Embryonic facial prominence (tissue), 1 donor: ENCODE measurements around the gene SLC12A9.
"Not testable (repeated sequence)": the region's sequence is repeated elsewhere in the genome, so short reads cannot be mapped to it uniquely, and the experiment has no call there.

Experiments used
- DNase-seq: peaks from one replicate; pipeline ENCODE4 v3.0.0-alpha.2; 2016; ENCODE audit errors: extremely low spot score

SLC12A9 gene

DNA sequence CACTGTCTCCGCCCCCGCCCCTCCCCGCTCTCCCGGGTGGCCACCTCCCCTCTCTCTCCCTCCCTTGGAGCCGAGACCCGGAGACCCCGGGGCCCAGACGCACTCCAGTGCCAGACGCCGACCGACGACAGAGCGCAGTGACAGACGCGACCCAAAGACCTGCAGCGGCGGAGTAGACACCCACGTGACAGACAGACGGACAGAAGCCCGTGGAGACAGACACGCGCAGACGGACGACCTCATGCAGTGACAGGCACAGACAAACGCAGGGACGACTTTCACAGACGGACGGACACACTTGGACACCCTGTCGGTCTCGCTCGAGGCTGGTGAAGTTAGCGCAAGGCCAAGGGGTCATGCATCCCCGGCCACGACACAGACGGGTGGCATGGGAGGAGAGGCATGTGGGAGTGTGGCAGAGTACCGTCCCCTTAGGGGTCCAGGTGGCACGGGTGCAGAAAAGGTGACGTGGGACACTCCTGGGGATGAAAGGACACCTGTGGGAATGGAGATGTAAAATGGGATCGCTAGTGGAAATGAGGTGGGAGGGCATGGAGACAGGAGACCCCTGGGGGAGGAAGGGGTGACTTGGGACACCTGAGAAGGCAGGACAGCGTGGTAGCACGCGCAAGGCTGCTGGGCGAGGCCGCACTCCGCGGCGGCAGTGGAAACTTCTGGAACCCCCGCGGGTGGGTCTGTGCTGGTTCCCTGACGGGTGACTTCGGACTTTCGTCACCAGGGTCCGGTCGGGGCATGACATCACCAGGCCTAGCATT, 43.6 kb downstream of the SLC12A9 start:
- DNase-seq: no peak

DNA sequence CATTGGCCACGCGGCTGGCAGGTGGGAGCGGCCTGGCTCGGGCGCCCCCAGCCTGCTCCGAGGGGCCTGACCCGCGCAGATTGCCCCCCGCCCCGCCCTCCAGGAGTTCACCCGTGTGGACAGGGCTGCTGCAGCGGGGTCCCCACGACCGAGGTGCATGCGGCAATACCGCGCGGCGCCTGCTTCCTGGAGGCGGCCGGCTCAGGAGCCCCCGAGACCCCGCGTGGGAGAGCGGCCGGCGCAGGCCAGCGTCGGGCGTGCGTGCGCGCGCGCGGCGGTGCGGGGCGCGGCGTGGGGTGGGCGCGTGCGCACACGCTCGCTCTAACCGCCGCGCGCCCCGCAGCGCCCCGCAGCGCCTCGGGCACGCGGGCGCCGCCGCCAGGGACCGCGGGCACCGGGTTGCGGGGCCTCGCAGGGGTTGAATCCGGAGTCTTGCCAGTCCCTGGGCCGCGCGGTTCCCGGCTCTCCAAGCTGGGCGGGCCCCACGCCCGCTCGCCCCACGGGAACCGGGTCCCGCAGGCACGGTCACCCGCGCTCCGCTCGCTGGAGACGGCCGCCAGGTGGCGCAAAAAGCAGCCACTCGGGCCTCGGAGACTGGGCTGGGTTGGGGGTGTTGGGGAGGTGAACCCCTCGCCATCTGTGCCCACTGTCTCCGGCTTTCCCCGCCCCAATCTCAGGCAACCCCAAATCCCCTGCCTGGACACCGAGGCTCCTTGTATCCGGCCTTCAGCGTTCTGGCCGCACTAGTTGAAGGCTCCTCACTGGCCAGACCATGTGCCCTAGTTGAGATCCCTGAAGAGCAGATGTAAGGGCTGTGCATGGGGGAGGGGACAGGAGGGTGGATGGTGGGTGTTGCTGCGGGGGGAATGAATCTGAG, 44.5 kb downstream of the SLC12A9 start:
- DNase-seq: no peak

DNA sequence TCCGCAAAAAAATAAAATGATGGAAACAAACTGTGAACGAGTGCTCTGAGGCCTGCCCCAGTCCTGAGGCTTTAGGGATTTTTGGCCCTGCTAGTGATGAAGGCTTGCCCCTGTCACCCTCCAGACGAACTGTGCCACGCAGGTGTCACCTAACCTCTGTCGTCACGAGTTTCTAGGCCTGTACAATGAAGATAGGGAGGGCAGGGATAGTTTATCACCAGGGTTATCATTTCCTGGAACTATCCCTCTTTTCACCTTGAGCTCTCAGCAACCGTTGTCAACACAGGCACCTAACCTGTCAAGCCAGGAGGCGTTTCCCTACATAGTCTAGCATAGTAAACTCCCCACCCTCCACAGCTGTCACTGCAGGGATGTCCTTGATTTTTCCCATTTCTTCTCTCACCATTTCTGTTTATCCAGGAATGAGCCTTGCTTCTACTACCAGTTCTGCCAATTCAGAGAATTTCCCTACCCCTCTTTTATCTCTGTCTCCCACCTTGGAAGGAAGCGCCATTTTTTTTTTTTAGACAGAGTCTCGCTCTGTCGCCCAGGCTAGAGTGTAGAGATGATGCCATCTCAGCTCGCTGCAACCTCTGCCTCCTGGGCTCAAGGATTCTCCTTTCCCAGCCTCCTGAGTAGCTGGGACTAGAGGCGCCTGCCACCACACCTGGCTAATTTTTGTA, 45.4 kb downstream of the SLC12A9 start:
- DNase-seq: no peak

DNA sequence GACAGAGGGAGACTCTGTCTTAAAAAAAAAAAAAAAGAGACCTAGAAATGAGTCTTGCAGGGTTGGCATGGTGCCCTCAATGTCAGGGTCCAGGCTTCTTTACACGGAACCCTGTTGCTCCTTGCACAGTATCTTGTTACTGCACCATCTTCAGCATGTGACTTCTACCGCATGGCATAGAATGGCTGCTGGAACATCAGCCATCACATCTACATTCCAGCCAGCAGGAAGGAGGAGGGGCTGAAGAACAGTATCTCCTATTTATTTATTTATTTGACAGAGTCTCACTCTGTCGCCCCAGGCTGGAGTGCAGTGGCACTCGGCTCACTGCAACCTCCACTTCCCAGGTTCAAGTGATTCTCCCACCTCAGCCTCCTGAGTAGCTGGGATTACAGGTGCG, 46.9 kb downstream of the SLC12A9 start:
- no peak for DNase-seq

DNA sequence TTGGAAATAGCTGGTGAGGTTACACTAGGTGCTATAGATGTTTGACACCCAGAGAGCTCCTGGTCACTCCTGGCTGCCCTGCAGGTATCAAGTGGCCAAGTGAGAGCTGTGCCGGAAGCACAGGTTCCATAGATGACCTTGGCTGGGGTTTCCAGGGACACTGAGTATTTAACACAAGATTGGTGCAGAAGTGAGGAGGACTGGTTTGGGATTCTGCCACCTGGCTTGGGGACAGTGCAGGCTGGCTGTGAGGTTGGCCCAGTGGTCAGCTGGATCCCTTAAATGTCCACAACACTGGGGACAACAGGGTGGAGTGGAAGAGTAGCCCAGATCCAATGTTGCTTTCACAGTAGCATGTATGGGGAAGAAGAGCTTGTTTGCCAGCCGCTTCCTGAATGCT, 48.5 kb downstream of the SLC12A9 start:
- no peak for DNase-seq

DNA sequence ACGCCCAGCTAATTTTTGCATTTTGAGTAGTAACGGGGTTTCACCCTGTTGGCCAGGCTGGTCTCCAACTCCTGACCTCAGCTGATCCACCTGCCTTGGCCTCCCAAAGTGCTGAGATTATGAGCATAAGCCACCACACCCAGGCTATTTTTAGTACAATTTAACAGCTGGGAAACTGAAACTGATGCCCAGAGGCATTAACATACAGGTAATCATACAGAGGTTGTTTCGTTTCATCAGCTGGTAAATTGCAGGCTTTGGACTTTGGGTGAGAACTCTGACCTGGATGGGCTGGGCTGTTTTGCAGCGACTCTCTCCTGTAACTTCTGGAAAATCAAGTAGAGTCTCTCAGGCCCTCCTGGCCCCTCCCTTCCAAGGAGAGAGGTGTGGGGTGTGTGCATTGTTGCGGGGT, 49.4 kb downstream of the SLC12A9 start:
- no peak for DNase-seq

- no peak for DNase-seq
Observed at GRCh38 chr7:100902638-100903037, 50.1 kb downstream of the SLC12A9 start.

DNA sequence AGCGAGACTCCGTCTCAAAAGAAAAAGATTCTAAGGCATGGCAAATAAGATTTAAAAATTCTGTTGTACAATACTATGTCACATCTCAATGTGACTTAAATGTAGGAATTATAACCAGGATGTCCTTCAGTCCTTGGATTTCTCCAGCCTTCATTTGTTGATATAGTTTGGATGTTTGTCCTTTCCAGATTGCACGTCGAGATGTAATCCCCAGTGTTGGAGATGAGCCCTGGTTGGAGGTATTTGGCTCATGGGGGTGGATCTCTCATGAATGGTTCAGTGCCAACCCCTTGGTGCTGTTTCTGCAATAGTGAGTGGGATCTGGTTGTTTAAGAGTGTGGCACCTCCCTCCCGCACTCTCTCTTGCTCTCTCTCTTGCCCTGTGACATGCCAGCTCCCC, 56.0 kb downstream of the SLC12A9 start:
- DNase-seq: no peak

GRCh38 chr7:100910443-100910842, 57.9 kb downstream of the SLC12A9 start:
- not testable (repeated sequence) for DNase-seq

DNA sequence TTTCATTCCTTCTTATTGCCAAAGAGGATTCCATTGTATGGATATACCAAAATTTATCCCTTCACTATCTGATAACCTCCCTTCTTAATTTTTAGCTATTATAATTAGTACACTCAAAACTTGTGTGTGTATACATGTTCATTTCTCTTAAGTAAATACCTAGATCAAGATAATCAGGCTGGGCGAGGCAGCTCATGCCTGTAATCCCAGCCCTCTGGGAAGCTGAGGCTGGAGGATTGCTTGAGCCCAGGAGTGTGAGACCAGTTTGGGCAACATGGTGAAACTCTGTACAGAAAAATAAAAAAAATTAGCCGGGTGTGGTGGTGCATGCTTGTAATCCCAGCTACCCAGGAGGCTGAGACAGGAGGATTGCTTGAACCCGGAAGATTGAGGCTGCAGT, 59.0 kb downstream of the SLC12A9 start:
- no peak for DNase-seq

DNA sequence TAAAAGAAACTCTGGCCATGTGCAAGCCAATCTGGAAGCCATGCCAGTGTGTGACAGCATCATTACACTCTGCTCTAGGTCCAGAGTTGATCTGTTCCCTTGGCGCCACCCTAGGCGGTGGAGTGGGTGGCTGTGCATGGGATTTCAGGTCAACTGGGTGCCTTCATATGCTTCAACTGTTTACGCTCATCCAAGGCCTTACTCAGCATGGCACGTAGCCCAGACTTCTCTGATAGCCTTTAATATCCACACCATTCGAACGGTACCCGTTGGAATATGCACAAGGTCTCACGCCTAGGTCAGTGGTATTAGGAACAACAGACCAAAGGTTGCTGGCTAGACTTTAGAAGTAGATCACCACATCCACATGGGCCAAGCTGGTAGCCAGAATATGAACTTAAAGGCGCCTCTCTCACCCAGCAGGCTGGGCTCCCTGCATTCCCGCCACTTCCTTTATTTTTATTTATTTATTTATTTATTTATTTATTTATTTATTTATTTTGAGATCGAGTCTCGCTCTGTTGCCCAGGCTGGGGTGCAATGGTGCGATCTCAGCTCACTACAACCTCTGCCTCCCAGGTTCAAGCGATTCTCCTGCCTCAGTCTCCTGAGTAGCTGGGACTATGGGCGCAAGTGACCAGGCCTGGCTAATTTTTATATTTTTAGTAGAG, 61.8 kb downstream of the SLC12A9 start:
- no peak for DNase-seq

- no peak for DNase-seq
Observed at GRCh38 chr7:100914879-100915447, 62.5 kb downstream of the SLC12A9 start.
